GM21515 (cell line): ENCODE data around the gene SORT1.

ENCODE experiments used
- ATAC-seq: cut with Tn5 transposase; IDR thresholded peaks from one replicate; pipeline ENCODE4 v1.9.1; 2021; ENCODE audit not compliant: unreplicated experiment

The SORT1 gene

DNA sequence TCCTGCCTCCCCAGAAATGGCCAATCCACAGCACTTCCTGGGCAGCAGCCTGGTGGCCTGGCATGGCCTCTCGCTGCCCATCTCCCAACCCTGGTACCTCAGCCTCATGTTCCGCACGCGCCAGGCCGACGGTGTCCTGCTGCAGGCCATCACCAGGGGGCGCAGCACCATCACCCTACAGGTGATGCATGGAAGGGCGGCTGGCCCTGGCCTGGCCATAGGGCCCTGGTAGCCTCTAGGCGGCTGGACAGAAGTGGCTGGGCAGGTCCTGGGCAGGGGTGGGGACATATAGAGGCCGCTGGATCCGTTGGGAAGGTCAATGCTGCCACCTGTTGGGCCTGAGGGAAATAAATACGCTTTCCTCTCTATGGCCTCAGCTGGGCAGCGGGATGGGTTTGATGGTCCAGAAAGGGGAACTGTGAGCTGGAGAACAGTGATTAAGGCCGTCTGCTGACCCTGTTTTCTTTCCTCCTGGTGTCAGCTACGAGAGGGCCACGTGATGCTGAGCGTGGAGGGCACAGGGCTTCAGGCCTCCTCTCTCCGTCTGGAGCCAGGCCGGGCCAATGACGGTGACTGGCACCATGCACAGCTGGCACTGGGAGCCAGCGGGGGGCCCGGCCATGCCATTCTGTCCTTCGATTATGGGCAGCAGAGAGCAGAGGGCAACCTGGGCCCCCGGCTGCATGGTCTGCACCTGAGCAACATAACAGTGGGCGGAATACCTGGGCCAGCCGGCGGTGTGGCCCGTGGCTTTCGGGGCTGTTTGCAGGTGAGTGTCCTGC lies 133.9 kb downstream of the SORT1 start:
- ATAC-seq, result no peak

DNA sequence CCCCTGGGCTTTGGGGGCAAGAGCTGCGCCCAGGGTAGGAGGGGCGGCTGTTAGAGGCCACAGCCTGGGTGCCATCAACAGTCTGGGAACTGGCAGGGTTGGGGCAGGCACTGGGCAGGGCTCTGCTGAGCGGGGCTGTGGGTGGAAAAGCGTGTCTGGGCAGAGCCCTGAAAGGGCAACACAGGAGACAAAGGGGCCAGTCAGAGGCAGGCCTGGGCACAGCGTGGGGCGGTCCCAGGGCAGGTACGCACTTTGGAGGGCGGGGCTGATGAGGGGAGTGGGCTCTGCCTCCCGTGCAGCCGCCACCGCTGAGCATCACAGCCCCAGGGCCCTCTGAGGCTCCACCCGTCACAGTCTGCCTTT lies 134.5 kb downstream of the SORT1 start:
- no peak for ATAC-seq

- ATAC-seq, result no peak
Observed at GRCh38 chr1:109262231-109263055, 135.3 kb downstream of the SORT1 start.

DNA sequence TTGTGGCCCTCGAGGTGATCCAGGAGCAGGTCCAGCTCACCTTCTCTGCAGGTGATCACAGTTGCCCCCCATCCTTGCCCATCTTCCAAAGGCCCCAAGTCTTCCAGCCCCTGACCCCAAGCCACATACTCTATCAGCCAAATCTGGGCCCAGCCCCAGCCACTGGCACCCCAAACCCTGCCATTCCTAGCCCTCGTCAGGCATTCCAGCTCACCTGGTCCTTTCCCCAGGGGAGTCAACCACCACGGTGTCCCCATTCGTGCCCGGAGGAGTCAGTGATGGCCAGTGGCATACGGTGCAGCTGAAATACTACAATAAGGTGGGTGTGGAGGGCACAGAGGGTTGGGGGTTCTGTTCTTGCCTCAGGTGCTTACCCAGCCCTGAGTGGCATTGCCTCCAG lies 136.1 kb downstream of the SORT1 start:
- ATAC-seq, result no peak

DNA sequence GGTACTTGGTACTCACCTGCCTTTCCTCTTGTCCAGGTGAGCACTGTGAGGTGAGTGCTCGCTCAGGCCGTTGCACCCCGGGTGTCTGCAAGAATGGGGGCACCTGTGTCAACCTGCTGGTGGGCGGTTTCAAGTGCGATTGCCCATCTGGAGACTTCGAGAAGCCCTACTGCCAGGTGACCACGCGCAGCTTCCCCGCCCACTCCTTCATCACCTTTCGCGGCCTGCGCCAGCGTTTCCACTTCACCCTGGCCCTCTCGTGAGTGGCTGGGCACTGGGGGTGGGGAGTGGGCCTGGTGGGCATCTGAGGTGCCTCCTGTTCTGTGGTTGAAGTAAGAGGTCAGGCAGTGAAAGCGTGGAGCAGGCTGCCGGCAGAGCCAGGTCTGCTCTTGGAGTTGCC lies 136.7 kb downstream of the SORT1 start:
- no peak for ATAC-seq

GRCh38 chr1:109259674-109260557 lies 137.8 kb downstream of the SORT1 start:
- no peak for ATAC-seq
